ENCODE results near the gene CORO2A.

The CORO2A gene

GRCh38 chr9:98144631-98145030 is 47.8 kb downstream of the CORO2A start:
- H3K4me3 ChIP-seq (ENCODE audit: low read depth, low read length): no peak overlapping the region
- TF ChIP-seq CTCF (IDR thresholded peaks at IDR 0.05; ENCODE audit: borderline replicate concordance, insufficient read depth, low read depth, low read length): no peak

- H3K4me3 ChIP-seq (ENCODE audit: low read depth, low read length): no peak overlapping the region
- no peak for TF ChIP-seq CTCF (IDR thresholded peaks at IDR 0.05; ENCODE audit: borderline replicate concordance, insufficient read depth, low read depth, low read length)
Measured at GRCh38 chr9:98144076-98144475, 48.4 kb downstream of the CORO2A start.

GRCh38 chr9:98142925-98143481 is 49.4 kb downstream of the CORO2A start:
- no peak overlapping the region for H3K4me3 ChIP-seq (ENCODE audit: low read depth, low read length)
- TF ChIP-seq CTCF (IDR thresholded peaks at IDR 0.05; ENCODE audit: borderline replicate concordance, insufficient read depth, low read depth, low read length): no peak

- no peak overlapping the region for H3K4me3 ChIP-seq (ENCODE audit: low read depth, low read length)
- TF ChIP-seq CTCF (IDR thresholded peaks at IDR 0.05; ENCODE audit: borderline replicate concordance, insufficient read depth, low read depth, low read length): no peak
Measured at GRCh38 chr9:98142182-98142907, 50.1 kb downstream of the CORO2A start.

GRCh38 chr9:98140503-98140902 is 51.9 kb downstream of the CORO2A start:
- H3K4me3 ChIP-seq (ENCODE audit: low read depth, low read length): no peak overlapping the region
- no peak for TF ChIP-seq CTCF (IDR thresholded peaks at IDR 0.05; ENCODE audit: borderline replicate concordance, insufficient read depth, low read depth, low read length)

GRCh38 chr9:98136489-98136888 is 55.9 kb downstream of the CORO2A start:
- TF ChIP-seq CTCF (IDR thresholded peaks at IDR 0.05; ENCODE audit: borderline replicate concordance, insufficient read depth, low read depth, low read length): no peak
- no peak overlapping the region for H3K4me3 ChIP-seq (ENCODE audit: low read depth, low read length)

GRCh38 chr9:98135938-98136337 is 56.5 kb downstream of the CORO2A start:
- no peak for TF ChIP-seq CTCF (IDR thresholded peaks at IDR 0.05; ENCODE audit: borderline replicate concordance, insufficient read depth, low read depth, low read length)
- H3K4me3 ChIP-seq (ENCODE audit: low read depth, low read length): no peak overlapping the region

All from GM12875 (cell line).